HEK293 (cell line): Measurements from ENCODE around the gene ABCC3.

ENCODE experiments used
- EGR2 ChIP-seq: fragments of 450-650 bp; formaldehyde crosslinking; IDR thresholded peaks from 2 replicates; pipeline ENCODE4 v1.5.1; 2016; ENCODE audit warnings: low read depth, missing biosample characterization, missing genetic modification characterization
- HOXC10 ChIP-seq: sonication (generic); formaldehyde crosslinking; IDR thresholded peaks from 2 replicates; pipeline ENCODE4 v1.8.1; 2023; ENCODE audit warnings: mild to moderate bottlenecking, missing genetic modification reagents
- IKZF3 ChIP-seq: fragments of 450-650 bp; IDR thresholded peaks from 2 replicates; pipeline ENCODE4 v1.5.0; 2018; ENCODE audit warnings: missing biosample characterization, mild to moderate bottlenecking, missing genetic modification characterization, moderate library complexity
- KLF7 ChIP-seq: fragments of 450-650 bp; formaldehyde crosslinking; IDR thresholded peaks from 2 replicates; pipeline ENCODE4 v1.5.1; 2016; ENCODE audit warnings: missing biosample characterization, missing genetic modification characterization, borderline replicate concordance
- KLF8 ChIP-seq: fragments of 450-650 bp; formaldehyde crosslinking; IDR thresholded peaks from 2 replicates; pipeline ENCODE4 v1.5.1; 2016; ENCODE audit warnings: missing biosample characterization, missing genetic modification characterization
- SCRT1 ChIP-seq: fragments of 450-650 bp; formaldehyde crosslinking; IDR thresholded peaks from 2 replicates; pipeline ENCODE4 v1.5.1; 2016; ENCODE audit warnings: missing biosample characterization, missing genetic modification characterization, borderline replicate concordance
- SP3 ChIP-seq: fragments of 450-650 bp; formaldehyde crosslinking; IDR thresholded peaks from 2 replicates; pipeline ENCODE4 v1.5.1; 2016; ENCODE audit warnings: missing biosample characterization, missing genetic modification characterization
- SP7 ChIP-seq: fragments of 450-650 bp; formaldehyde crosslinking; IDR thresholded peaks from 2 replicates; pipeline ENCODE4 v1.5.1; 2016; ENCODE audit warnings: missing biosample characterization, missing genetic modification characterization
- ZBTB10 ChIP-seq: fragments of 450-650 bp; formaldehyde crosslinking; IDR thresholded peaks from 2 replicates; pipeline ENCODE4 v1.5.1; 2016; ENCODE audit warnings: missing biosample characterization, missing genetic modification characterization
- ZBTB26 ChIP-seq: fragments of 450-650 bp; formaldehyde crosslinking; optimal IDR thresholded peaks from 2 replicates; pipeline ENCODE3; 2016; ENCODE audit warnings: missing biosample characterization, mild to moderate bottlenecking, missing genetic modification characterization
- ZIC2 ChIP-seq: fragments of 450-650 bp; formaldehyde crosslinking; IDR thresholded peaks from 2 replicates; pipeline ENCODE4 v1.5.1; 2016; ENCODE audit warnings: missing biosample characterization, missing genetic modification characterization
- ZNF121 ChIP-seq: fragments of 450-650 bp; formaldehyde crosslinking; IDR thresholded peaks from 2 replicates; pipeline ENCODE4 v1.5.1; 2016; ENCODE audit warnings: missing biosample characterization, missing genetic modification characterization
- ZNF157 ChIP-seq: fragments of 450-650 bp; formaldehyde crosslinking; IDR thresholded peaks from 2 replicates; pipeline ENCODE4 v1.5.1; 2016; ENCODE audit warnings: missing biosample characterization, missing genetic modification characterization
- ZNF184 ChIP-seq: fragments of 450-650 bp; IDR thresholded peaks from 2 replicates; pipeline ENCODE4 v1.5.1; 2018; ENCODE audit warnings: missing biosample characterization, mild to moderate bottlenecking, missing genetic modification characterization
- ZNF221 ChIP-seq: fragments of 450-650 bp; formaldehyde crosslinking; IDR thresholded peaks from 2 replicates; pipeline ENCODE4 v1.5.1; 2017; ENCODE audit warnings: missing biosample characterization, missing genetic modification characterization, borderline replicate concordance
- ZNF239 ChIP-seq: fragments of 450-650 bp; formaldehyde crosslinking; IDR thresholded peaks from 2 replicates; pipeline ENCODE4 v1.5.1; 2016; ENCODE audit warnings: missing biosample characterization, missing genetic modification characterization
- ZNF354C ChIP-seq: fragments of 450-650 bp; formaldehyde crosslinking; IDR thresholded peaks from 2 replicates; pipeline ENCODE4 v1.5.1; 2016; ENCODE audit warnings: missing biosample characterization, missing genetic modification characterization, low read depth, borderline replicate concordance
- ZNF362 ChIP-seq: fragments of 450-650 bp; formaldehyde crosslinking; IDR thresholded peaks from 2 replicates; pipeline ENCODE4 v1.5.1; 2016; ENCODE audit warnings: missing biosample characterization, missing genetic modification characterization
- ZNF366 ChIP-seq: fragments of 450-650 bp; formaldehyde crosslinking; conservative IDR thresholded peaks from 2 replicates; pipeline ENCODE4 v1.5.1; 2016; ENCODE audit warnings: missing biosample characterization, missing genetic modification characterization
- ZNF426 ChIP-seq: fragments of 450-650 bp; formaldehyde crosslinking; IDR thresholded peaks from 2 replicates; pipeline ENCODE4 v1.5.1; 2017; ENCODE audit warnings: missing biosample characterization, missing genetic modification characterization, mild to moderate bottlenecking, inconsistent platforms, moderate library complexity
- ZNF518A ChIP-seq: fragments of 450-650 bp; formaldehyde crosslinking; conservative IDR thresholded peaks from 2 replicates; pipeline ENCODE4 v1.5.1; 2016; ENCODE audit warnings: low read depth, missing biosample characterization, missing genetic modification characterization
- ZNF555 ChIP-seq: fragments of 450-650 bp; formaldehyde crosslinking; conservative IDR thresholded peaks from 2 replicates; pipeline ENCODE4 v1.5.1; 2017; ENCODE audit warnings: missing biosample characterization, mild to moderate bottlenecking, missing genetic modification characterization, inconsistent platforms
- ZNF560 ChIP-seq: fragments of 450-650 bp; formaldehyde crosslinking; IDR thresholded peaks from 2 replicates; pipeline ENCODE4 v1.5.1; 2017; ENCODE audit warnings: missing biosample characterization, missing genetic modification characterization, borderline replicate concordance
- ZNF600 ChIP-seq: fragments of 450-650 bp; formaldehyde crosslinking; IDR thresholded peaks from 2 replicates; pipeline ENCODE4 v1.5.1; 2016; ENCODE audit warnings: missing biosample characterization, missing genetic modification characterization
- ZNF701 ChIP-seq: fragments of 450-650 bp; formaldehyde crosslinking; IDR thresholded peaks from 2 replicates; pipeline ENCODE4 v1.5.1; 2016; ENCODE audit warnings: missing biosample characterization, missing genetic modification characterization
- ZNF704 ChIP-seq: fragments of 450-650 bp; formaldehyde crosslinking; IDR thresholded peaks from 2 replicates; pipeline ENCODE4 v1.5.1; 2016; ENCODE audit warnings: missing biosample characterization, missing genetic modification characterization
- ZNF768 ChIP-seq: fragments of 450-650 bp; formaldehyde crosslinking; IDR thresholded peaks from 2 replicates; pipeline ENCODE4 v1.5.1; 2018; ENCODE audit warnings: missing biosample characterization, mild to moderate bottlenecking, missing genetic modification characterization
- ZNF791 ChIP-seq: fragments of 450-650 bp; formaldehyde crosslinking; IDR thresholded peaks from 2 replicates; pipeline ENCODE4 v1.5.1; 2016; ENCODE audit warnings: missing biosample characterization, missing genetic modification characterization

ABCC3 gene

GRCh38 chr17:50721194-50722010 is 86.7 kb downstream of the ABCC3 start (continued):
- TF ChIP-seq HOXC10 = no peak
- no peak for TF ChIP-seq ZNF560 (tag by site-specific recombination)
- TF ChIP-seq ZNF704 (tag by site-specific recombination) = no peak
- no peak for TF ChIP-seq ZNF362 (tag by site-specific recombination)
- TF ChIP-seq EGR2 (tag by site-specific recombination) = no peak
- no peak for TF ChIP-seq ZIC2
- no peak for TF ChIP-seq ZBTB26 (tag by site-specific recombination)
- TF ChIP-seq ZNF221 (tag by site-specific recombination) = no peak
- no peak for TF ChIP-seq KLF7 (tag by site-specific recombination)
- no peak for TF ChIP-seq ZNF600 (tag by site-specific recombination)
- no peak for TF ChIP-seq KLF8 (tag by site-specific recombination)
- TF ChIP-seq SP3 (tag by site-specific recombination) = peak; percentile 21; the same call in 1 of the 2 replicates
- no peak for TF ChIP-seq ZNF555
- TF ChIP-seq ZNF354C (tag by site-specific recombination) = no peak
- no peak for TF ChIP-seq ZNF768 (tag by site-specific recombination)
- TF ChIP-seq ZNF239 = no peak
- TF ChIP-seq ZNF701 (tag by site-specific recombination) = no peak
- no peak for TF ChIP-seq ZNF157
- TF ChIP-seq ZNF121 = no peak
- TF ChIP-seq ZNF791 (tag by site-specific recombination) = no peak
- peak; percentile 30; the same call in 1 of the 2 replicates for TF ChIP-seq ZNF366
- TF ChIP-seq ZBTB10 (tag by site-specific recombination) = no peak
- TF ChIP-seq IKZF3 (tag by site-specific recombination) = peak; percentile 69
- peak; percentile 67 for TF ChIP-seq ZNF518A
- TF ChIP-seq SCRT1 (tag by site-specific recombination) = no peak; the same call in 1 of the 2 replicates
- no peak for TF ChIP-seq ZNF426 (tag by site-specific recombination)
- peak; percentile 74 for TF ChIP-seq SP7 (tag by site-specific recombination)
- no peak for TF ChIP-seq ZNF184 (tag by site-specific recombination)
